ENCODE measurements around the gene FANCE.

The FANCE gene

GRCh38 chr6:35484921-35485392 is 32.8 kb downstream of the FANCE start:
- peak overlapping the region in 1 of 2 donors; percentile 61 for H3K4me3 ChIP-seq (ENCODE audit: low read length in 2 of 2)
- H3K27ac ChIP-seq (ENCODE audit: low read length) = peak overlapping the region; percentile 100
- peaks cover 82% of the 10 kb centered on the region for H3K4me1 ChIP-seq (ENCODE audit: control insufficient read depth, insufficient read depth, low read length)
- H3K27me3 ChIP-seq (ENCODE audit: control insufficient read depth in 1 of 2, insufficient read depth in 2 of 2, low read length in 2 of 2) = no peaks in the 10 kb centered on the region
- peak overlapping the region; percentile 29 to 72 for H3K9ac ChIP-seq (ENCODE audit: low read length in 2 of 2)
- H3K36me3 ChIP-seq (ENCODE audit: control insufficient read depth in 2 of 2, insufficient read depth in 2 of 2, low read length in 2 of 2) = peaks cover 27 to 30% of the 10 kb centered on the region in 2 donors
- H3K9me3 ChIP-seq (ENCODE audit: control insufficient read depth in 2 of 2, low read length in 2 of 2) = no peaks in the 10 kb centered on the region

- H3K4me3 ChIP-seq (ENCODE audit: low read length in 2 of 2) = peak overlapping the region; percentile 44 to 61
- no peaks in the 10 kb centered on the region for H3K27me3 ChIP-seq (ENCODE audit: control insufficient read depth in 1 of 2, insufficient read depth in 2 of 2, low read length in 2 of 2)
- H3K36me3 ChIP-seq (ENCODE audit: control insufficient read depth in 2 of 2, insufficient read depth in 2 of 2, low read length in 2 of 2) = peaks cover 22 to 26% of the 10 kb centered on the region in 2 donors
- peak overlapping the region; percentile 100 for H3K27ac ChIP-seq (ENCODE audit: low read length)
- H3K9ac ChIP-seq (ENCODE audit: low read length in 2 of 2) = peak overlapping the region; percentile 29 to 72
- no peaks in the 10 kb centered on the region for H3K9me3 ChIP-seq (ENCODE audit: control insufficient read depth in 2 of 2, low read length in 2 of 2)
- peaks cover 85% of the 10 kb centered on the region for H3K4me1 ChIP-seq (ENCODE audit: control insufficient read depth, insufficient read depth, low read length)
Observed at GRCh38 chr6:35485402-35485877, 33.3 kb downstream of the FANCE start.

GRCh38 chr6:35486005-35486925 is 34.1 kb downstream of the FANCE start:
- Histone ChIP-seq H3K4me1 (ENCODE audit: control insufficient read depth, insufficient read depth, low read length) (peaks cover 85% of the 10 kb centered on the region), H3K9ac (ENCODE audit: low read length in 2 of 2) (peak overlapping the region; percentile 29 to 72), H3K27ac (ENCODE audit: low read length) (peak overlapping the region; percentile 100), H3K9me3 (ENCODE audit: control insufficient read depth in 2 of 2, low read length in 2 of 2) (no peaks in the 10 kb centered on the region), H3K27me3 (ENCODE audit: control insufficient read depth in 1 of 2, insufficient read depth in 2 of 2, low read length in 2 of 2) (no peaks in the 10 kb centered on the region), H3K36me3 (ENCODE audit: control insufficient read depth in 2 of 2, insufficient read depth in 2 of 2, low read length in 2 of 2) (peaks cover 17 to 18% of the 10 kb centered on the region in 2 donors), H3K4me3 (ENCODE audit: low read length in 2 of 2) (peak overlapping the region; percentile 52 to 61)

DNA sequence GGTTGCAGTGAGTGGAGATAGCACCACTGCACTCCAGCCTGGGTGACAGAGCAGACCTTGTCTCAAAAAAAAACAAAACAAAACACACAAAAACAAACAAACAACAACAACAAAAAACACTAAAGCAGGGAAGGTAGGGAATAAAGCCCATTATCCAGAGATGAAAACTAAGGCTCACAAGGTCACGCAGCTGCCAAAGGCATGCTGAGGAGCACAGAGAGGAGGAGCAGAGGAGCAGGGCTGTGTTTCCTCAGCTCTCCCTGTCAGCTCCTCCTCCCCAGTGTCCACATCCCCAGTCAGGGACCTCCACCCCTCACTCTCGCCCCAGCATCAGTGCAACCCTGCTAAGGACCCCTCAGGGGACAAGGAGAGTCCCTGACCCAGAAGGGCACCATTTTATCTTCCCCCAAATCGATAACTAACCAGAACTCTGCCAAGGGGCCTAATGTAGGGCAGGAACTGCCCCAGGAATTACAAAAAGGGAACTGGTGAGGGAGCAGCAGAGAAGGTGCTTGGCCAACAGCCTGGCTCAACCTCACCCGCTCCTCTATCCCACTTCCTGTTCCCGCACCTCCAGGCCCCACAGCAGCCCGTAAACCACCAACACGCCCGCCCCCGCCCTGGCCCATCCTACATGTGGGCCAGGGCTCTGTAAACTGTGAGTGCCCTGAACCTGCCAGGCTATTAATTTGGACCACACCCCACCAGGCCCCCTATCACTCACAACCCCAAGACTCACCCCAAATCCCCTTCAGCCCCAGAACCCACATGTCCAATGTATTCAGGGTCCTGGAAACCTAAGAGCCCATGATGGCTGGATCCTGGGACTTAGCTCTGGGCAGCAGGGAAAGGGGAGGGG is 35.7 kb downstream of the FANCE start:
- Histone ChIP-seq H3K9ac (ENCODE audit: low read length in 2 of 2) (peak overlapping the region; percentile 72 to 82), H3K4me1 (ENCODE audit: control insufficient read depth, insufficient read depth, low read length) (peaks cover 96% of the 10 kb centered on the region), H3K9me3 (ENCODE audit: control insufficient read depth in 2 of 2, low read length in 2 of 2) (no peaks in the 10 kb centered on the region), H3K4me3 (ENCODE audit: low read length in 2 of 2) (peak overlapping the region; percentile 22 to 43), H3K27ac (ENCODE audit: low read length) (peak overlapping the region; percentile 100), H3K36me3 (ENCODE audit: control insufficient read depth in 2 of 2, insufficient read depth in 2 of 2, low read length in 2 of 2) (peaks cover 12% of the 10 kb centered on the region in 2 donors), H3K27me3 (ENCODE audit: control insufficient read depth in 1 of 2, insufficient read depth in 2 of 2, low read length in 2 of 2) (no peaks in the 10 kb centered on the region)

DNA sequence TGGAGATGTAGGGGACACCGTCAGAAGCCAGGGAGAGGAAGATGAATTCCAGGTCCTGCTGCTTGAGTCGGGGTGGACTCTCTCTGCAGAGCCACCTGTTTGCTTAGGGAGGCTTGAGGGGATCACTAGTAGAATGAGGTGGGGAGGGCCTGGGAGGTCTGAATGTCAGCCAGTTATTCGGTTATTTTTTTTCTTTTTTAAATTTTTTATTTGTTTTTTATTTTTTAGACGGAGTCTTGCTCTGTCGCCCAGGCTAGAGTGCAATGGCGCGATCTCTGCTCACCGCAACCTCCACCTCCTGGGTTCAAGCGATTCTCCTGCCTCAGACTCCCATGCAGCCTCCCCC is 36.4 kb downstream of the FANCE start:
- H3K27ac ChIP-seq (ENCODE audit: low read length) = peak overlapping the region; percentile 100

GRCh38 chr6:35489066-35489465 is 36.9 kb downstream of the FANCE start:
- H3K4me3 ChIP-seq (ENCODE audit: low read length in 2 of 2) = no peak overlapping the region
- H3K27ac ChIP-seq (ENCODE audit: low read length) = peak overlapping the region; percentile 100
- no peaks in the 10 kb centered on the region for H3K27me3 ChIP-seq (ENCODE audit: control insufficient read depth in 1 of 2, insufficient read depth in 2 of 2, low read length in 2 of 2)
- H3K4me1 ChIP-seq (ENCODE audit: control insufficient read depth, insufficient read depth, low read length) = peaks cover 96% of the 10 kb centered on the region
- peaks cover 7 to 13% of the 10 kb centered on the region in 2 donors for H3K36me3 ChIP-seq (ENCODE audit: control insufficient read depth in 2 of 2, insufficient read depth in 2 of 2, low read length in 2 of 2)
- H3K9ac ChIP-seq (ENCODE audit: low read length in 2 of 2) = peak overlapping the region; percentile 84 to 94
- H3K9me3 ChIP-seq (ENCODE audit: control insufficient read depth in 2 of 2, low read length in 2 of 2) = no peaks in the 10 kb centered on the region

More for the DNA sequence above, 36.4 kb downstream of the FANCE start:
- H3K36me3 ChIP-seq (ENCODE audit: control insufficient read depth in 2 of 2, insufficient read depth in 2 of 2, low read length in 2 of 2) = peaks cover 8 to 14% of the 10 kb centered on the region in 2 donors
- no peaks in the 10 kb centered on the region for H3K9me3 ChIP-seq (ENCODE audit: control insufficient read depth in 2 of 2, low read length in 2 of 2)
- H3K9ac ChIP-seq (ENCODE audit: low read length in 2 of 2) = peak overlapping the region; percentile 72 to 82
- peak overlapping the region in 1 of 2 donors; percentile 15 for H3K4me3 ChIP-seq (ENCODE audit: low read length in 2 of 2)
- H3K4me1 ChIP-seq (ENCODE audit: control insufficient read depth, insufficient read depth, low read length) = peaks cover 96% of the 10 kb centered on the region
- H3K27me3 ChIP-seq (ENCODE audit: control insufficient read depth in 1 of 2, insufficient read depth in 2 of 2, low read length in 2 of 2) = no peaks in the 10 kb centered on the region

- H3K36me3 ChIP-seq (ENCODE audit: control insufficient read depth in 2 of 2, insufficient read depth in 2 of 2, low read length in 2 of 2) = peaks cover 0 to 6% of the 10 kb centered on the region in 2 donors
- H3K9ac ChIP-seq (ENCODE audit: low read length in 2 of 2) = peak overlapping the region; percentile 94 to 97
- H3K9me3 ChIP-seq (ENCODE audit: control insufficient read depth in 2 of 2, low read length in 2 of 2) = no peaks in the 10 kb centered on the region
- H3K27ac ChIP-seq (ENCODE audit: low read length) = peak overlapping the region; percentile 100
- peaks cover 96% of the 10 kb centered on the region for H3K4me1 ChIP-seq (ENCODE audit: control insufficient read depth, insufficient read depth, low read length)
- no peaks in the 10 kb centered on the region for H3K27me3 ChIP-seq (ENCODE audit: control insufficient read depth in 1 of 2, insufficient read depth in 2 of 2, low read length in 2 of 2)
- H3K4me3 ChIP-seq (ENCODE audit: low read length in 2 of 2) = peak overlapping the region; percentile 72 to 84
Observed at GRCh38 chr6:35489995-35490791, 38.1 kb downstream of the FANCE start.

DNA sequence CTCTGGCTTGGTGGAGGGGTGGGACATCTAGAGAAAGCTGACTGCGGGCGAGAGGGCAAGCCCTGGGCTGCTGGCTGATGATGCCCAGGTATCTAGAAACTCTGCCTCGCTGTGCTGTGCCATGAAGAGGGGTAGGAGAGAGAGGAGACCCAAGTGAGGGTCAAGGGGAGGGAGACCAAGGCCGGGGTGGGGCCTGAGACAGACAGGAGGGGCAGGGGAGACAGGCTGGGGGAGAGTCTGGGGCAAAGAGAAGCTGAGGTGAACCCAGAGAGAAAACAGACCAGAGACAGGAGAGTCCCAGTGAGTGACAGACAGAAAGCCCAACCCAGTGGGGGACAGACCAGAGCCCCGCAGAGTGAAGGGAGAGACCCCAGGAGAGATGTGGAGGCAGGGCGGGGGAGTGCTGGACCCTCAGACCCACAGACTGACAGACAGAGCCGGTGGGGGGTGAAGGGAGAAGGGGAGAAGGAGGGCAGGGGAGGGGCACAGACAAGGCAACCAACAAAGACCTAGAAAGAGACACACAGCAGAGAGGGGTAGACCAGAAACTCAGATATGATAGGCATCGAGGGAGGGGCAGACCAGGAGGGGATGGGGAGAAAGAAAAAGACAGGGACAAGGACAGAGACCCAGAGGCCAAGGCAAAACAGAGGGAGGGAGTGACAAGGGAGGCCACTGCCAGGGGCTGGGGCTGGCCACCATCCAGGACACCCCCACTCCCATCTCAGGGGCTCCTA is 38.9 kb downstream of the FANCE start:
- Histone ChIP-seq H3K27me3 (ENCODE audit: control insufficient read depth in 1 of 2, insufficient read depth in 2 of 2, low read length in 2 of 2) (no peaks in the 10 kb centered on the region), H3K9ac (ENCODE audit: low read length in 2 of 2) (peak overlapping the region; percentile 94 to 97), H3K27ac (ENCODE audit: low read length) (peak overlapping the region; percentile 100), H3K4me3 (ENCODE audit: low read length in 2 of 2) (peak overlapping the region; percentile 72 to 84), H3K9me3 (ENCODE audit: control insufficient read depth in 2 of 2, low read length in 2 of 2) (no peaks in the 10 kb centered on the region), H3K4me1 (ENCODE audit: control insufficient read depth, insufficient read depth, low read length) (peaks cover 95% of the 10 kb centered on the region), H3K36me3 (ENCODE audit: control insufficient read depth in 2 of 2, insufficient read depth in 2 of 2, low read length in 2 of 2) (peaks cover 0 to 5% of the 10 kb centered on the region in 2 donors)

GRCh38 chr6:35491558-35492257 is 39.6 kb downstream of the FANCE start:
- H3K9me3 ChIP-seq (ENCODE audit: control insufficient read depth in 2 of 2, low read length in 2 of 2) = no peaks in the 10 kb centered on the region
- H3K9ac ChIP-seq (ENCODE audit: low read length in 2 of 2) = peak overlapping the region; percentile 94 to 97
- peaks cover 88% of the 10 kb centered on the region for H3K4me1 ChIP-seq (ENCODE audit: control insufficient read depth, insufficient read depth, low read length)
- H3K4me3 ChIP-seq (ENCODE audit: low read length in 2 of 2) = peak overlapping the region; percentile 72 to 84
- H3K27me3 ChIP-seq (ENCODE audit: control insufficient read depth in 1 of 2, insufficient read depth in 2 of 2, low read length in 2 of 2) = no peaks in the 10 kb centered on the region
- H3K27ac ChIP-seq (ENCODE audit: low read length) = peak overlapping the region; percentile 100
- H3K36me3 ChIP-seq (ENCODE audit: control insufficient read depth in 2 of 2, insufficient read depth in 2 of 2, low read length in 2 of 2) = peaks cover 0 to 5% of the 10 kb centered on the region in 2 donors

Measured in stomach smooth muscle (tissue), 2 donors.